H54 (cell line): ENCODE data around the gene GRAMD1A.
"Not testable (repeated sequence)": the region's sequence is repeated elsewhere in the genome, so short reads cannot be mapped to it uniquely, and the experiment has no call there.

ENCODE experiments used
- DNase-seq: peaks from one replicate; pipeline ENCODE4 v3.0.0; 2011; ENCODE audit warnings: low spot score, mixed read lengths; ENCODE audit not compliant: insufficient read length
- FAIRE-seq: peaks from 3 replicates; lab custom pipeline; 2011; peaks lifted over from hg19 to GRCh38; lab: Jason Lieb, UNC
- POLR2A ChIP-seq: IDR thresholded peaks from 2 replicates; pipeline ENCODE4 v1.6.1; 2011; ENCODE audit warnings: low read depth, mild to moderate bottlenecking, low read length

Gene GRAMD1A

GRCh38 chr19:34967551-34967950, 32.6 kb upstream of the GRAMD1A start:
- FAIRE-seq, result no peak
- DNase-seq, result no peak
- no peak for TF ChIP-seq POLR2A

- no peak for FAIRE-seq
- no peak for TF ChIP-seq POLR2A
Observed at GRCh38 chr19:34969721-34970120, 30.4 kb upstream of the GRAMD1A start.

GRCh38 chr19:34970185-34970780, 29.8 kb upstream of the GRAMD1A start:
- not testable (repeated sequence) for DNase-seq, FAIRE-seq

More at GRCh38 chr19:34969721-34970120, 30.4 kb upstream of the GRAMD1A start:
- DNase-seq, result no peak

GRCh38 chr19:34972163-34972705, 27.9 kb upstream of the GRAMD1A start:
- TF ChIP-seq POLR2A, result no peak
- DNase-seq, result no peak
- FAIRE-seq, result no peak

- no peak for TF ChIP-seq POLR2A
- DNase-seq (no peak), FAIRE-seq (no peak)
Observed at GRCh38 chr19:34974646-34975045, 25.5 kb upstream of the GRAMD1A start.

GRCh38 chr19:34975056-34975455, 25.1 kb upstream of the GRAMD1A start:
- FAIRE-seq (no peak), DNase-seq (no peak)
- no peak for TF ChIP-seq POLR2A

- no peak for FAIRE-seq
Observed at GRCh38 chr19:34976611-34977010, 23.5 kb upstream of the GRAMD1A start.

GRCh38 chr19:34979819-34980640, 20.1 kb upstream of the GRAMD1A start:
- FAIRE-seq, result no peak
- DNase-seq, result no peak
- no peak for TF ChIP-seq POLR2A

More at GRCh38 chr19:34976611-34977010, 23.5 kb upstream of the GRAMD1A start:
- DNase-seq, result no peak
- no peak for TF ChIP-seq POLR2A

GRCh38 chr19:34982275-34982674, 17.8 kb upstream of the GRAMD1A start:
- TF ChIP-seq POLR2A, result no peak
- FAIRE-seq (no peak), DNase-seq (no peak)

GRCh38 chr19:34983786-34984185, 16.3 kb upstream of the GRAMD1A start:
- no peak for TF ChIP-seq POLR2A
- FAIRE-seq, result no peak
- no peak for DNase-seq

- no peak for TF ChIP-seq POLR2A
- FAIRE-seq (no peak), DNase-seq (no peak)
Observed at GRCh38 chr19:34984287-34984686, 15.8 kb upstream of the GRAMD1A start.

- FAIRE-seq (no peak), DNase-seq (no peak)
- TF ChIP-seq POLR2A, result no peak
Observed at GRCh38 chr19:34985249-34986022, 14.7 kb upstream of the GRAMD1A start.

GRCh38 chr19:34988119-34988518, 12.0 kb upstream of the GRAMD1A start:
- no peak for TF ChIP-seq POLR2A
- DNase-seq, result no peak
- no peak for FAIRE-seq

GRCh38 chr19:34989298-34989697, 10.8 kb upstream of the GRAMD1A start:
- DNase-seq, result no peak
- FAIRE-seq, result no peak
- no peak for TF ChIP-seq POLR2A
